Esophagus muscularis mucosa (tissue), 4 donors: ENCODE data around the gene HSD17B3.

Source experiments
- CTCF ChIP-seq, 3 experiments: fragments of 200-600 bp in 2 of 3; fragments of 450-650 bp in 1 of 3; sonication (generic) in 2 of 3; IDR thresholded peaks; one replicate each; pipeline ENCODE4 v1.5.1; 2017 to 2019; ENCODE audit warnings: antibody characterized with exemption in 3 of 3, mild to moderate bottlenecking in 2 of 3, moderate library complexity in 1 of 3
- EP300 ChIP-seq: sonication (generic); formaldehyde crosslinking; IDR thresholded peaks from one replicate; pipeline ENCODE4 v1.6.1; 2017; ENCODE audit warnings: antibody characterized with exemption
- POLR2A ChIP-seq: fragments of 450-650 bp; IDR thresholded peaks from one replicate; pipeline ENCODE4 v1.6.1; 2017; ENCODE audit warnings: antibody characterized with exemption, moderate library complexity, mild to moderate bottlenecking, low read depth
- POLR2AphosphoS5 ChIP-seq, 2 donors: sonication (generic); formaldehyde crosslinking; IDR thresholded peaks; one replicate each; pipeline ENCODE4 v1.6.1; 2017; ENCODE audit warnings: antibody characterized with exemption in 2 of 2

GRCh38 chr9:96333958-96334357, 32.0 kb upstream of the HSD17B3 start:
- no peak for TF ChIP-seq CTCF (IDR thresholded peaks at IDR 0.05)
- TF ChIP-seq POLR2A, result no peak
- TF ChIP-seq EP300, result no peak
- TF ChIP-seq POLR2AphosphoS5 (IDR thresholded peaks at IDR 0.05), result no peak
